PFSK-1 (cell line): ENCODE results near the gene C16orf78.

Experiments
- FOXP2 ChIP-seq: optimal IDR thresholded peaks from 2 replicates; pipeline ENCODE3; 2011; ENCODE audit warnings: borderline replicate concordance, control low read depth, inconsistent platforms; ENCODE audit not compliant: insufficient read depth; ENCODE audit errors: extremely low read length, extremely low read depth
- POLR2AphosphoS5 ChIP-seq: IDR thresholded peaks from 2 replicates; pipeline ENCODE4 v1.6.1; 2012; ENCODE audit warnings: low read depth, mild to moderate bottlenecking, control low read depth, low read length, moderate library complexity
- SIN3A ChIP-seq: IDR thresholded peaks from 2 replicates; pipeline ENCODE4 v1.6.1; 2012; ENCODE audit warnings: mild to moderate bottlenecking, low read length, moderate library complexity, borderline replicate concordance; ENCODE audit not compliant: insufficient read depth
- TAF1 ChIP-seq: IDR thresholded peaks from 2 replicates; pipeline ENCODE4 v1.6.1; 2012; ENCODE audit warnings: low read length, control low read depth, borderline replicate concordance; ENCODE audit not compliant: insufficient read depth
- TF ChIP-seq, protein P1 (sequence below), 2 experiments: IDR thresholded peaks; 2 replicates each; pipeline versions ENCODE4 v1.6.1 to v1.8.0; 2011 to 2012; ENCODE audit warnings: low read depth in 2 of 2, low read length in 2 of 2, control low read depth in 1 of 2, inconsistent platforms in 1 of 2, mild to moderate bottlenecking in 1 of 2, moderate library complexity in 1 of 2; ENCODE audit not compliant: insufficient read depth in 1 of 2

The C16orf78 gene

GRCh38 chr16:49405530-49405929, 31.9 kb downstream of the C16orf78 start:
- TF ChIP-seq, protein P1, sequence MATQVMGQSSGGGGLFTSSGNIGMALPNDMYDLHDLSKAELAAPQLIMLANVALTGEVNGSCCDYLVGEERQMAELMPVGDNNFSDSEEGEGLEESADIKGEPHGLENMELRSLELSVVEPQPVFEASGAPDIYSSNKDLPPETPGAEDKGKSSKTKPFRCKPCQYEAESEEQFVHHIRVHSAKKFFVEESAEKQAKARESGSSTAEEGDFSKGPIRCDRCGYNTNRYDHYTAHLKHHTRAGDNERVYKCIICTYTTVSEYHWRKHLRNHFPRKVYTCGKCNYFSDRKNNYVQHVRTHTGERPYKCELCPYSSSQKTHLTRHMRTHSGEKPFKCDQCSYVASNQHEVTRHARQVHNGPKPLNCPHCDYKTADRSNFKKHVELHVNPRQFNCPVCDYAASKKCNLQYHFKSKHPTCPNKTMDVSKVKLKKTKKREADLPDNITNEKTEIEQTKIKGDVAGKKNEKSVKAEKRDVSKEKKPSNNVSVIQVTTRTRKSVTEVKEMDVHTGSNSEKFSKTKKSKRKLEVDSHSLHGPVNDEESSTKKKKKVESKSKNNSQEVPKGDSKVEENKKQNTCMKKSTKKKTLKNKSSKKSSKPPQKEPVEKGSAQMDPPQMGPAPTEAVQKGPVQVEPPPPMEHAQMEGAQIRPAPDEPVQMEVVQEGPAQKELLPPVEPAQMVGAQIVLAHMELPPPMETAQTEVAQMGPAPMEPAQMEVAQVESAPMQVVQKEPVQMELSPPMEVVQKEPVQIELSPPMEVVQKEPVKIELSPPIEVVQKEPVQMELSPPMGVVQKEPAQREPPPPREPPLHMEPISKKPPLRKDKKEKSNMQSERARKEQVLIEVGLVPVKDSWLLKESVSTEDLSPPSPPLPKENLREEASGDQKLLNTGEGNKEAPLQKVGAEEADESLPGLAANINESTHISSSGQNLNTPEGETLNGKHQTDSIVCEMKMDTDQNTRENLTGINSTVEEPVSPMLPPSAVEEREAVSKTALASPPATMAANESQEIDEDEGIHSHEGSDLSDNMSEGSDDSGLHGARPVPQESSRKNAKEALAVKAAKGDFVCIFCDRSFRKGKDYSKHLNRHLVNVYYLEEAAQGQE (IDR thresholded peaks at IDR 0.05; ENCODE audit: insufficient read depth in 1 of 2, low read depth in 2 of 2, low read length in 2 of 2) = no peak
- TF ChIP-seq FOXP2 (no peak), POLR2AphosphoS5 (no peak), TAF1 (no peak), SIN3A (no peak)

DNA sequence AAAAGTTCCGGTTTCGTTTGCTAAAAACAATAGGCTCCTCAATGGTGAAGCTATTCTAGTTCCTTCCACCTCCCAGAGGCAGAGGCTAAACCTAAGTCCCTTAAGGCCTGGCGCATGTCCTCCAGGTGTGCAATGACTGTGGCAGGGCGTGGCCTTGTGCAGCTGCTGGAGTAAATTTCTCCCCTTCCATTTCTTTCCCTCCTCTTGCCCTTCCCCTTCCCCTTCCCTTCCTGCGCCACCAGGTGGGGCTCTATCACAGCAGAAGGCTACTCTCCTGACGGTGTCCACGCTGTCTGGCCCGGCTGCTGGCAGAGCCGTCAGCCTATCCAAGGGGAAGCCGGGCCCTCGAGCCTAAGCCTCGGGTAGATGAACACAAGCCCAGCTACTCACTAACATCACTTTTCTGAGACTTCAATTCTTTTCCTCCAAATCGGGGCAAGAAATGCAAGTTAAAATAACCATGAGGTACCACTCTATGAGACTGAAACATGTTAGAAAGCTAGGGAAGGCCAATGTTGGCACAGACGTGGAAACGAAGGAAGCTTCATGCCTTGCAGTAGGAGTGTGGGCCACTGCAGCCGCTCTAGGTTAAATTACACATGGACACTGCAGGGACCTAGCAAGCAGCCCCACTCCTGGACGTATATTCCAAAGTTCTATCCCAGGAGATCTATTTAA, 34.4 kb downstream of the C16orf78 start:
- no peak for TF ChIP-seq TAF1
- no peak for TF ChIP-seq POLR2AphosphoS5
- TF ChIP-seq, protein P1 (IDR thresholded peaks at IDR 0.05; ENCODE audit: insufficient read depth in 1 of 2, low read depth in 2 of 2, low read length in 2 of 2) = no peak
- no peak for TF ChIP-seq FOXP2
- TF ChIP-seq SIN3A = no peak

DNA sequence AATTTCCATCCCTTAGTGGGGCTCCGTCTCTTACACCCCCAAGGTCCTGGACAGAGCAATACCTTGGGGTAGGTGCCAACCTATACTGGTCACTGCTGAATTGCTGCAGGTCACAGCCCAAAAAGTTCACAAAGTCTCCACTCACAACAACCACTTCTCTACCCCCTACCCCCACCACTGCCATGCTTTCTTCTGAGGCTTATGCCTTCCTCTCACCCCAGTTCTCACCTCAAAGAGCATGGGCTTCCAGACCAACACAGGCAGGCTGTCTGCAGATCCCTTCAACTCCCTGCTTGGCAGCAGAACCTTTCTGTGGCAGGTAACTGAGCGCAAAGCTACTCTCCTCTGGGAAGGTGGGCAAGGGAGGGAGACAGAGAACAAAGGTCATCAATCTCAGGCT, 35.5 kb downstream of the C16orf78 start:
- TF ChIP-seq SIN3A (no peak), FOXP2 (no peak), POLR2AphosphoS5 (no peak), TAF1 (no peak)
- TF ChIP-seq, protein P1 (IDR thresholded peaks at IDR 0.05; ENCODE audit: insufficient read depth in 1 of 2, low read depth in 2 of 2, low read length in 2 of 2) = no peak

DNA sequence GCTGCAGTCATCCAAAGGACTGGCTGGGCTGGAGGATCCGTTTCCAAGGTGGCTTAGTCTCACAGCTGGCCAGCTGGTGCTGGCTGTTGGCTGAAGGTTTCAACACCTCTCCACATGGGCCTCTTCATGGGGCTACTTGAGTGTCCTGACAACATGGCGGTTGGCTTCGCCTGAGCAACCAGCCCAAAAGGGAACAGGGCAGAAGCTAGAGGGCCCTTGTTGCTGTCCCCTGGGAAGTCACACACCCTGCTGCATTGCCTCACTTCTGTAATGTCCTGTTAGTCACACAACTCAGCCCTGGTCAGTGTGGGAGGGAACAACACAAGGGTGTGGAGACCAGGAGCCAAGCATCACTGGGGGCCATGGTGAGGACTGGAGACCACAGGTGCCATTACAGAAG, 36.6 kb downstream of the C16orf78 start:
- TF ChIP-seq POLR2AphosphoS5 (no peak), SIN3A (no peak), FOXP2 (no peak), TAF1 (no peak)
- TF ChIP-seq, protein P1 (IDR thresholded peaks at IDR 0.05; ENCODE audit: insufficient read depth in 1 of 2, low read depth in 2 of 2, low read length in 2 of 2) = no peak
